ENCODE results near the gene FGD2.

FGD2 gene

GRCh38 chr6:37005061-37005810 lies at the start of gene FGD2:
TSS of gene FGD2 (plus strand) at chr6:37005655. CDS start at chr6:37005818, 163 bp downstream.
- H3K27ac Mint-ChIP-seq, result no peak within 1 kb of the TSS
- no peak within 1 kb of the TSS for H3K4me3 Mint-ChIP-seq

GRCh38 chr6:36955671-36956445 lies 49.6 kb upstream of the FGD2 start:
- no peaks in the 10 kb centered on the region for H3K36me3 Mint-ChIP-seq
- no peaks in the 10 kb centered on the region for H3K27me3 Mint-ChIP-seq
- H3K4me3 Mint-ChIP-seq, result no peak overlapping the region
- no peak overlapping the region for H3K27ac Mint-ChIP-seq
- no peaks in the 10 kb centered on the region for H3K9me3 Mint-ChIP-seq (ENCODE audit: low read depth)
- H3K4me1 Mint-ChIP-seq (ENCODE audit: low read depth), result peaks cover 28% of the 10 kb centered on the region

More at GRCh38 chr6:37005061-37005810, at the start of gene FGD2:
- H3K9me3 Mint-ChIP-seq (ENCODE audit: low read depth), result no peaks in the 10 kb centered on the region
- peaks cover 9% of the 10 kb centered on the region for H3K4me1 Mint-ChIP-seq (ENCODE audit: low read depth)
- H3K36me3 Mint-ChIP-seq, result no peaks in the 10 kb centered on the region
- no peaks in the 10 kb centered on the region for H3K27me3 Mint-ChIP-seq

GRCh38 chr6:36956446-36956820 lies 49.0 kb upstream of the FGD2 start:
- Mint-ChIP-seq H3K27ac (no peak overlapping the region), H3K36me3 (no peaks in the 10 kb centered on the region), H3K9me3 (ENCODE audit: low read depth) (no peaks in the 10 kb centered on the region), H3K4me1 (ENCODE audit: low read depth) (peaks cover 28% of the 10 kb centered on the region), H3K4me3 (no peak overlapping the region), H3K27me3 (no peaks in the 10 kb centered on the region)

GRCh38 chr6:36957773-36958271 lies 47.6 kb upstream of the FGD2 start:
- Mint-ChIP-seq H3K36me3 (no peaks in the 10 kb centered on the region), H3K27ac (no peak overlapping the region), H3K27me3 (no peaks in the 10 kb centered on the region), H3K4me3 (no peak overlapping the region), H3K9me3 (ENCODE audit: low read depth) (no peaks in the 10 kb centered on the region), H3K4me1 (ENCODE audit: low read depth) (peaks cover 31% of the 10 kb centered on the region)

GRCh38 chr6:36958775-36959554 lies 46.5 kb upstream of the FGD2 start:
- H3K9me3 Mint-ChIP-seq (ENCODE audit: low read depth), result no peaks in the 10 kb centered on the region
- H3K4me3 Mint-ChIP-seq, result no peak overlapping the region
- H3K4me1 Mint-ChIP-seq (ENCODE audit: low read depth), result peaks cover 35% of the 10 kb centered on the region

GRCh38 chr6:36959555-36960250 lies 45.8 kb upstream of the FGD2 start:
- H3K27ac Mint-ChIP-seq, result no peak overlapping the region
- H3K4me1 Mint-ChIP-seq (ENCODE audit: low read depth), result peaks cover 34% of the 10 kb centered on the region
- H3K9me3 Mint-ChIP-seq (ENCODE audit: low read depth), result no peaks in the 10 kb centered on the region
- H3K36me3 Mint-ChIP-seq, result no peaks in the 10 kb centered on the region
- H3K27me3 Mint-ChIP-seq, result no peaks in the 10 kb centered on the region
- H3K4me3 Mint-ChIP-seq, result no peak overlapping the region

More at GRCh38 chr6:36958775-36959554, 46.5 kb upstream of the FGD2 start:
- Mint-ChIP-seq H3K27me3 (no peaks in the 10 kb centered on the region), H3K27ac (no peak overlapping the region), H3K36me3 (no peaks in the 10 kb centered on the region)

- no peaks in the 10 kb centered on the region for H3K36me3 Mint-ChIP-seq
- H3K9me3 Mint-ChIP-seq (ENCODE audit: low read depth), result no peaks in the 10 kb centered on the region
- H3K4me1 Mint-ChIP-seq (ENCODE audit: low read depth), result peaks cover 31% of the 10 kb centered on the region
- H3K4me3 Mint-ChIP-seq, result no peak overlapping the region
- no peak overlapping the region for H3K27ac Mint-ChIP-seq
- no peaks in the 10 kb centered on the region for H3K27me3 Mint-ChIP-seq
Observed at GRCh38 chr6:36961441-36962435, 43.7 kb upstream of the FGD2 start.

- Mint-ChIP-seq H3K27ac (no peak overlapping the region), H3K4me3 (peak overlapping the region; percentile 11)
Observed at GRCh38 chr6:36962874-36963273, 42.6 kb upstream of the FGD2 start.

GRCh38 chr6:36963451-36964290 lies 41.8 kb upstream of the FGD2 start:
- H3K9me3 Mint-ChIP-seq (ENCODE audit: low read depth), result no peaks in the 10 kb centered on the region
- no peaks in the 10 kb centered on the region for H3K27me3 Mint-ChIP-seq
- H3K4me1 Mint-ChIP-seq (ENCODE audit: low read depth), result peaks cover 31% of the 10 kb centered on the region
- H3K4me3 Mint-ChIP-seq, result no peak overlapping the region
- H3K27ac Mint-ChIP-seq, result no peak overlapping the region
- H3K36me3 Mint-ChIP-seq, result no peaks in the 10 kb centered on the region

More at GRCh38 chr6:36962874-36963273, 42.6 kb upstream of the FGD2 start:
- H3K4me1 Mint-ChIP-seq (ENCODE audit: low read depth), result peaks cover 31% of the 10 kb centered on the region
- no peaks in the 10 kb centered on the region for H3K9me3 Mint-ChIP-seq (ENCODE audit: low read depth)
- H3K36me3 Mint-ChIP-seq, result no peaks in the 10 kb centered on the region
- H3K27me3 Mint-ChIP-seq, result no peaks in the 10 kb centered on the region

GRCh38 chr6:36964349-36964748 lies 41.1 kb upstream of the FGD2 start:
- Mint-ChIP-seq H3K27ac (no peak overlapping the region), H3K4me3 (no peak overlapping the region), H3K4me1 (ENCODE audit: low read depth) (peaks cover 31% of the 10 kb centered on the region)

GRCh38 chr6:36964908-36965307 lies 40.5 kb upstream of the FGD2 start:
- H3K4me1 Mint-ChIP-seq (ENCODE audit: low read depth), result peaks cover 31% of the 10 kb centered on the region
- H3K27ac Mint-ChIP-seq, result no peak overlapping the region
- peaks cover 3% of the 10 kb centered on the region for H3K36me3 Mint-ChIP-seq
- no peak overlapping the region for H3K4me3 Mint-ChIP-seq
- no peaks in the 10 kb centered on the region for H3K9me3 Mint-ChIP-seq (ENCODE audit: low read depth)
- no peaks in the 10 kb centered on the region for H3K27me3 Mint-ChIP-seq

More at GRCh38 chr6:36964349-36964748, 41.1 kb upstream of the FGD2 start:
- Mint-ChIP-seq H3K27me3 (no peaks in the 10 kb centered on the region), H3K36me3 (no peaks in the 10 kb centered on the region), H3K9me3 (ENCODE audit: low read depth) (no peaks in the 10 kb centered on the region)

GRCh38 chr6:36967301-36967700 lies 38.2 kb upstream of the FGD2 start:
- no peaks in the 10 kb centered on the region for H3K9me3 Mint-ChIP-seq (ENCODE audit: low read depth)
- peaks cover 3% of the 10 kb centered on the region for H3K36me3 Mint-ChIP-seq
- no peak overlapping the region for H3K27ac Mint-ChIP-seq
- no peaks in the 10 kb centered on the region for H3K27me3 Mint-ChIP-seq
- no peak overlapping the region for H3K4me3 Mint-ChIP-seq
- peaks cover 31% of the 10 kb centered on the region for H3K4me1 Mint-ChIP-seq (ENCODE audit: low read depth)

GRCh38 chr6:36967757-36968156 lies 37.7 kb upstream of the FGD2 start:
- H3K36me3 Mint-ChIP-seq, result peaks cover 3% of the 10 kb centered on the region
- H3K27me3 Mint-ChIP-seq, result no peaks in the 10 kb centered on the region
- no peak overlapping the region for H3K27ac Mint-ChIP-seq

More at GRCh38 chr6:36967757-36968156, 37.7 kb upstream of the FGD2 start:
- H3K9me3 Mint-ChIP-seq (ENCODE audit: low read depth), result no peaks in the 10 kb centered on the region
- no peak overlapping the region for H3K4me3 Mint-ChIP-seq
- peaks cover 28% of the 10 kb centered on the region for H3K4me1 Mint-ChIP-seq (ENCODE audit: low read depth)

All from activated naive CD8-positive, alpha-beta T cell (primary cell).